Vagina (tissue), 2 donors: ENCODE measurements around the gene MORN2. TPM values are rescaled to one million over a fixed set of nuclear protein-coding genes. Genes with fewer than 3 reads are reported as not detected.
"Not testable (repeated sequence)": the region's sequence is repeated elsewhere in the genome, so short reads cannot be mapped to it uniquely, and the experiment has no call there.

Source experiments
- DNase-seq, 2 donors: peaks; one replicate each; pipeline ENCODE4 v3.0.0-alpha.2; 2017; ENCODE audit errors: extremely low spot score in 2 of 2
- H3K27ac ChIP-seq: fragments of 200-600 bp; sonication (generic); one replicate; pipeline ENCODE4 v1.5.1; 2019
- H3K27me3 ChIP-seq: fragments of 200-600 bp; sonication (generic); one replicate; pipeline ENCODE4 v1.5.1; 2019
- H3K36me3 ChIP-seq, 2 donors: fragments of 200-600 bp; sonication (generic); one replicate each; pipeline ENCODE4 v1.5.1; 2017 to 2019
- H3K4me1 ChIP-seq: fragments of 200-600 bp; sonication (generic); one replicate; pipeline ENCODE4 v1.5.1; 2019
- H3K4me3 ChIP-seq, 2 donors: fragments of 200-600 bp; sonication (generic); 1 replicate in 1 of 2; 2 replicates in 1 of 2; pipeline ENCODE4 v1.5.1; 2016 to 2019
- H3K9me3 ChIP-seq: fragments of 200-600 bp; sonication (generic); one replicate; pipeline ENCODE4 v1.5.1; 2019
- POLR2A ChIP-seq, 2 donors: fragments of 450-650 bp; IDR thresholded peaks; one replicate each; pipeline ENCODE4 v1.6.1; 2017; ENCODE audit warnings: antibody characterized with exemption in 2 of 2, mild to moderate bottlenecking in 2 of 2, moderate library complexity in 2 of 2
- POLR2AphosphoS5 ChIP-seq, 2 donors: sonication (generic); formaldehyde crosslinking; IDR thresholded peaks; one replicate each; pipeline ENCODE4 v1.9.0; 2017; ENCODE audit warnings: antibody characterized with exemption in 2 of 2, mild to moderate bottlenecking in 2 of 2, low read depth in 1 of 2; ENCODE audit not compliant: insufficient read depth in 1 of 2
- intact Hi-C: fragments of 100-400 bp; cut with DNase I; formaldehyde crosslinking; loops from one replicate; pipeline ENCODE4 v1.15.1; 2023
- total RNA-seq: library from RNA; depleted of rRNA; stranded (reverse); fragments of >200 nt; gene quantifications from one replicate; pipeline ENCODE4 v1.2.3, GENCODE V29; 2016
- TF ChIP-seq, protein P1 (sequence below), 3 experiments: fragments of 450-650 bp in 2 of 3; fragments of 200-600 bp in 1 of 3; sonication (generic) in 1 of 3; IDR thresholded peaks; one replicate each; pipeline ENCODE4 v1.5.1; 2017 to 2019; ENCODE audit warnings: antibody characterized with exemption in 3 of 3, mild to moderate bottlenecking in 2 of 3, moderate library complexity in 2 of 3

The MORN2 gene
- 10.3 TPM for total RNA-seq

DNA sequence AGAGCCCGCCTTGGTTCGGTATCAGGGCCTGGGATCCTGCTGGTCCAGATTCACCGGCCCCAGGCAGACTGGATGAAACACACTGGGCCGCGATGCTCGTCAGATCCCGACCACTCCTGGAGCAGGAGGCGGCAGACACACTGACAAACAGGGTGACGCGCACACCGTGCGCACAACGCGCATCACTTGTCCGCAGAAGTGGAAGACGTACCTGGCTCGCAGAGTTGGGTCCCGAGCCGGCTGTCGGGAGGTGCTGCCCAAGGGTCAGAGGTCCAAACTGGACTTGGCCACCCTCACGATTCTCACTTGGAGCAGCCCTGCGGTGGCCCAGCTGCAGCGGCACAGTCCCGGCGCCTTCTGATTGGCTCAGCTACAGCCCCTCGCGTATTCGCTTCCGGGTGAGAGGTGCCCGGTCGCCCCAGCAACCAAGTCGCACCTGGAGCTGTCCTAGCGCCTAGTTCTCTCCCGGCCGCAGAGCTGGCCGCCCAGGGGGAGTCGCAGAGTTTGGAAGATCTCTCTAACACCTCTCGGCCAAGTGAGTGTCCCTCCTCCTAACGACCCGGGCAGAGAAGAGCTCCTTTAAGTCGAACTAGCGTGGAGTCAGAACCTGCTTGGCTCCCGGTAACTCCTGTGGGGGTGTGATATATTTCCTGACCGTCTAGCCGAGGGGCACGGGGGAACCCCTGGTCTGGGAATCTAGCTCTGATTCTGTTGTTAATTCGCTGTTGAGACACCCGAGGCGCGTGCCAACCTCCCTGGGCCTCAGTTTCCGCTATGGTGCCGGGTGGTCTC, at the start of gene MORN2, which contains the start of gene DHX57:
Gene MORN2 (plus strand): TSS at position 401 of the 792 bp plus-strand sequence.
Gene DHX57 (minus strand): TSS at position 359 of the 792 bp plus-strand sequence. CDS start 7,529 bp downstream, outside the sequence.
- intact Hi-C loops: no loop called here
- Histone ChIP-seq H3K9me3 (no peaks in the 10 kb centered on the region), H3K4me3 (peak within 1 kb of the TSS; percentile 64 to 68), H3K27ac (peak within 1 kb of the TSS; percentile 58), H3K27me3 (no peaks in the 10 kb centered on the region), H3K36me3 (peaks cover 0 to 4% of the 10 kb centered on the region in 2 donors), H3K4me1 (peaks cover 19% of the 10 kb centered on the region)
- DNase-seq: peak in 1 of 2 donors; percentile 92
- TF ChIP-seq POLR2AphosphoS5 (IDR thresholded peaks at IDR 0.05; ENCODE audit: insufficient read depth in 1 of 2, low read depth in 1 of 2): peak; percentile 54 to 76
- no peak for TF ChIP-seq POLR2A (IDR thresholded peaks at IDR 0.05)
- TF ChIP-seq, protein P1, sequence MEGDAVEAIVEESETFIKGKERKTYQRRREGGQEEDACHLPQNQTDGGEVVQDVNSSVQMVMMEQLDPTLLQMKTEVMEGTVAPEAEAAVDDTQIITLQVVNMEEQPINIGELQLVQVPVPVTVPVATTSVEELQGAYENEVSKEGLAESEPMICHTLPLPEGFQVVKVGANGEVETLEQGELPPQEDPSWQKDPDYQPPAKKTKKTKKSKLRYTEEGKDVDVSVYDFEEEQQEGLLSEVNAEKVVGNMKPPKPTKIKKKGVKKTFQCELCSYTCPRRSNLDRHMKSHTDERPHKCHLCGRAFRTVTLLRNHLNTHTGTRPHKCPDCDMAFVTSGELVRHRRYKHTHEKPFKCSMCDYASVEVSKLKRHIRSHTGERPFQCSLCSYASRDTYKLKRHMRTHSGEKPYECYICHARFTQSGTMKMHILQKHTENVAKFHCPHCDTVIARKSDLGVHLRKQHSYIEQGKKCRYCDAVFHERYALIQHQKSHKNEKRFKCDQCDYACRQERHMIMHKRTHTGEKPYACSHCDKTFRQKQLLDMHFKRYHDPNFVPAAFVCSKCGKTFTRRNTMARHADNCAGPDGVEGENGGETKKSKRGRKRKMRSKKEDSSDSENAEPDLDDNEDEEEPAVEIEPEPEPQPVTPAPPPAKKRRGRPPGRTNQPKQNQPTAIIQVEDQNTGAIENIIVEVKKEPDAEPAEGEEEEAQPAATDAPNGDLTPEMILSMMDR (IDR thresholded peaks at IDR 0.05): no peak

DNA sequence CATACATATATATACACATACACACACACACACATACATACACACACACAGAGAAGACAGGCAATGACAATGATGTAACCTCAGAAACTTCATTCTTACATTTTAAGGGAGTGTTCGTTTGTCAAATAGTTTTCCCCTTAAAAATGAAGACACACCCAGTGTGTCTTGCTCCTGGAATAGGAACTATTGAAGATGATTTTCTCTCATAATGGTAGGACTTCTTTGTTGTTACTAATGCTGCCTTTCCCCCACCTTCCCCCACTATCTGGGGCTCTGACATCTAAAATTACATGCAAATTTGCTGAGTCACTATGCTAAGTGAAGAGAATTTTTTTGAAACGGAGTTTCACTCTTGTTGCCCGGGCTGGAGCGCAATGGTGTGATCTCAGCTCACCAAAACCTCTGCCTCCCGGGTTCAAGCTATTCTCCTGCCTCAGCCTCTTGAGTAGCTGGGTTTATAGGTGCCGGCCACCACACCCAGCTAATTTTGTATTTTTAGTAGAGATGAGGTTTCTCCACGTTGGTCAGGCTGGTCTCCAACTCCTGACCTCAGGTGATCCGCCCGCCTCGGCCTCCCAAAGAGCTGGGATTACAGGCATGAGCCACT, 48.1 kb upstream of the MORN2 start:
- H3K27me3 ChIP-seq, H3K4me1 ChIP-seq, DNase-seq, H3K4me3 ChIP-seq, intact Hi-C loops, H3K9me3 ChIP-seq: not testable (repeated sequence)
- Histone ChIP-seq H3K36me3 (peaks cover 0 to 33% of the 10 kb centered on the region in 2 donors), H3K27ac (peak overlapping the region; percentile 37)

DNA sequence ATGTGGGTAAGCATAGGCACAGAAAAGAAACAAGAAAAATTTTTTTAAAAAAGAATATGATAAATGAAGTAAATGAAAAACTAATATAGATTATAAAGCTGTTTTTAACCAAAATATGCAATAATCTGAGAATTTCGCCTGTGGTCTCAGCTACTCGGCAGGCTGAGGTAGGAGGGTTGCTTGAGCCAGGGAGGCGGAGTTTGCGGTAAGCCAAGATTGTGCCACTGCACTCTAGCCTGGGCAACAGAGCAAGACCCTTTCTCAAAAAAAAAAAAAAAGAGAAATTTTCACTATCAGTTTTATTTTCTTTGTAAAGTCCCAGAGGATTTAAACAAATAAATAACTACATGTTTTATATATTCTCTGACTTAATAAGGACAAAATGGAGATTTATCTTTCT, 47.3 kb upstream of the MORN2 start:
- intact Hi-C loops: no loop called here
- H3K4me1 ChIP-seq: no peaks in the 10 kb centered on the region
- no peak overlapping the region for H3K27ac ChIP-seq
- H3K36me3 ChIP-seq: peaks cover 0 to 28% of the 10 kb centered on the region in 2 donors
- no peak overlapping the region for H3K4me3 ChIP-seq
- H3K9me3 ChIP-seq: no peaks in the 10 kb centered on the region
- H3K27me3 ChIP-seq: no peaks in the 10 kb centered on the region
- TF ChIP-seq POLR2AphosphoS5 (IDR thresholded peaks at IDR 0.05; ENCODE audit: insufficient read depth in 1 of 2, low read depth in 1 of 2): no peak
- TF ChIP-seq, protein P1 (IDR thresholded peaks at IDR 0.05): no peak
- no peak for DNase-seq

DNA sequence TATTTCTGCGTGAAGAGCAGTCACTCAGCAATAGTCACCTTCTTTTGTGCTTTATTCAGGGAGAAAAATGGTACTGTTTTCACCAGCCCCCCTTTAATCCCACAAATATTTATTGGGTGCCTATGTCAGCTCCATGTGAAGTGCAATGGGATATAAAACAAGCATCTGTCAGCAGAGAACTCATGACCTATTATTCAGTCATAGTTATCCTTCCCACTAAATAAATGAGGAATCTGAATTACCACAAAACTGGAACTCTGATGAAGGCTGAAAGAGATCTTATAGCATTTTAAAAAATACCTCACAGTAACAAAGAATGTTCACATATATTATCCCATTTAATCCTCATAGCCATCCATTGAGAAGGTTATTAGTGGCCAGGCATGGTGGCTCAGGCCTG, 45.8 kb upstream of the MORN2 start:
- Histone ChIP-seq H3K4me3 (no peak overlapping the region), H3K27me3 (no peaks in the 10 kb centered on the region), H3K4me1 (no peaks in the 10 kb centered on the region), H3K9me3 (no peaks in the 10 kb centered on the region), H3K27ac (peak overlapping the region; percentile 40), H3K36me3 (peaks cover 0 to 14% of the 10 kb centered on the region in 2 donors)
- no peak for TF ChIP-seq POLR2AphosphoS5 (IDR thresholded peaks at IDR 0.05; ENCODE audit: insufficient read depth in 1 of 2, low read depth in 1 of 2)
- no peak for TF ChIP-seq POLR2A (IDR thresholded peaks at IDR 0.05)
- TF ChIP-seq, protein P1 (IDR thresholded peaks at IDR 0.05): no peak
- no peak for DNase-seq
- intact Hi-C loops: no loop called here

DNA sequence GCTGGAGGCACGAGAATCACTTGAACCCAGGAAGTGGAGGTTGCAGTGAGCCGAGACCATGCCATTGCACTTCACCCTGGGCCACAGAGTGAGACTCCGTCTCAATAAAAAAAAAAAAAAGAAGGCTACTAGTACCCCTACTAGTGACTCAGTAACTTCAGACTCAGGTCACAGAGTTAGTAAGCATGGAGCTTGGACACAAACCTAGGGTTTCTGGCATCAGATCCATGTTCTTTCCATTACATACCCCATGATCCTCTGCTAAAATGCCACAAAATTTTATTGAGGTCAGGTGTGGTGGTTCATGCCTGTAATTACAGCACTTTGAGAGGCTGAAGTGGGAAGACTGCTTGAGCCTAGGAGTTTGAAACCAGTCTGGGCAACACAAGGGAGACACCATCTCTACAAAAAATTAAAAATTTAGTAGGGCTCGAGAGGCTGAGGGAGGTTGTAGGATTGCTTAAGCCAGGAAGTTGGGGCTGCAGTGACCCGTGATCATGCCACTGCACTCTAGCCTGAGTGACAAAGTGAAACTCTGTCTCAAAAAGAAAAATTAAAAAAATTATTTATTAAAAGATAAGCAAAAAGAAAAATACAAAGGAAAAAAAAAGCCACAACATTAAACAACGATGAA, 45.1 kb upstream of the MORN2 start:
- H3K9me3 ChIP-seq: no peaks in the 10 kb centered on the region
- H3K36me3 ChIP-seq: peaks cover 0 to 10% of the 10 kb centered on the region in 2 donors
- intact Hi-C loops: no loop called here
- H3K4me1 ChIP-seq: no peaks in the 10 kb centered on the region
- TF ChIP-seq POLR2AphosphoS5 (IDR thresholded peaks at IDR 0.05; ENCODE audit: insufficient read depth in 1 of 2, low read depth in 1 of 2): no peak
- TF ChIP-seq POLR2A (IDR thresholded peaks at IDR 0.05): no peak
- TF ChIP-seq, protein P1 (IDR thresholded peaks at IDR 0.05): no peak
- no peak overlapping the region for H3K4me3 ChIP-seq
- H3K27me3 ChIP-seq: no peaks in the 10 kb centered on the region
- no peak for DNase-seq
- peak overlapping the region; percentile 40 for H3K27ac ChIP-seq
